GM18873 (cell line): ENCODE measurements around the gene GARNL3.

Experiments
- ATAC-seq: cut with Tn5 transposase; IDR thresholded peaks from one replicate; pipeline ENCODE4 v1.9.1; 2021; ENCODE audit warnings: mild to moderate bottlenecking, moderate library complexity, moderate number of reproducible peaks; ENCODE audit not compliant: unreplicated experiment, low FRiP score

The GARNL3 gene

GRCh38 chr9:127305206-127305837 is 40.7 kb downstream of the GARNL3 start:
- no peak for ATAC-seq

GRCh38 chr9:127305838-127306226 is 41.3 kb downstream of the GARNL3 start:
- no peak for ATAC-seq

- ATAC-seq, result no peak
These were observed 43.2 kb downstream of the GARNL3 start for GRCh38 chr9:127307802-127308201.

- no peak for ATAC-seq
These were observed 44.3 kb downstream of the GARNL3 start for GRCh38 chr9:127308652-127309434.

- no peak for ATAC-seq
These were observed 45.1 kb downstream of the GARNL3 start for GRCh38 chr9:127309715-127310114.

DNA sequence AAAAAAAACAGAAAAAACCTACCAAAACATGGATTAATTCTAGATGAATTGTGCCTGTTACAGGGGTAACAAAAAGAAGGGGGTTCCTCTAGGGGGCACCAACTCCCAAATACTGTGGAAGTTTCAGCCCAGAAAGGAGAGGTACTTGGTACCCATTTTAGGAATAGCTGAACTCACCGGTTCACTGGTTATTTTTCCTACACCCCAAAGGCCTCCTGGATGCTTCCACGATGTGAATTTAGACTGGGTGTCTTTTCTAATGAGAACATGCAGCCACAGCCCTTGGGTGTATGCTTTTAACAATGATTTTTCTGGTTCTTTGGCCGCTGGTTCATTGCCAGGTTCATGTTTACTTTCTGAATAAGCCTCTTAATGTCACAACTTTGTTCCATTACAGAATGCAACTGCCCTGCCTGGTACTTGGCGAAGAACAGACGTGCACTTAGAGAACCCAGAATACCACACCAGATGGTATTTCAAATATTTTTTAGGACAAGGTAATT is 46.7 kb downstream of the GARNL3 start:
- no peak for ATAC-seq

GRCh38 chr9:127313042-127313560 is 48.5 kb downstream of the GARNL3 start:
- ATAC-seq, result no peak

- ATAC-seq, result no peak
These were observed 50.3 kb downstream of the GARNL3 start for GRCh38 chr9:127314911-127315310.

GRCh38 chr9:127316586-127317323 is 52.2 kb downstream of the GARNL3 start:
- ATAC-seq, result no peak

- no peak for ATAC-seq
These were observed 54.1 kb downstream of the GARNL3 start for GRCh38 chr9:127318651-127319167.

GRCh38 chr9:127319366-127320114 is 55.0 kb downstream of the GARNL3 start:
- no peak for ATAC-seq

DNA sequence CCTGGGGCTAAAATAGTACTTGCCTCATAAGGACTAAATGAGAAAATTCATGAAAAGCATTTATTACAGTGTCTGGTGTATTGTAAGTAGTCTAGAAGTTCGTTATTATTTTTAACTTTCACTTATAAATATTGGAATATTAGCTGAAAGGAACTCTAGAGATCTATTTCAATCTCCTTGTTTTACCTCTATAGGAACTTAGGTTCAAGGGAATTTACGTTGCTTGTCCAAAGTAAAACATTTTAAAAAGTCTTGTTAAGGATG is 55.5 kb downstream of the GARNL3 start:
- no peak for ATAC-seq

DNA sequence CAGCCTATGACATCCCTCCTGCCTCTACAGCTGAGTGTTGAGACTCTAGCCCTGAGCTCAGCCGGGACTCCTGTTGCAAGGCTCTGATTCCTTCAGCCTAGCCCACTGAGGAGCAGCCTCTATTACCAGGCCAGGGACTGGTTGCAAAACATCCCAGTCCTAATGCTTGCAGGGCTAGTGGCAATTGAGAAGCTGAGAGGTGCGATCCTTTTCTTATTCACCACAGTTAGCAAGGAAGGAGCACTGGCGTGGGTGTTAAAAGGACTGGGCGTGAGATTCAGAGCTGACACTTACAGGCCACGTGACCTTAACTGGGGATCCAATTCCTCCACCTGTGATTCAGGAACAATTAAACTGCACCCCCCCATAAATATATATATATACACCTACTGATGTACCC is 58.8 kb downstream of the GARNL3 start:
- no peak for ATAC-seq

- no peak for ATAC-seq
These were observed 65.9 kb downstream of the GARNL3 start for GRCh38 chr9:127330501-127330900.

- no peak for ATAC-seq
These were observed 68.9 kb downstream of the GARNL3 start for GRCh38 chr9:127333221-127334064.

DNA sequence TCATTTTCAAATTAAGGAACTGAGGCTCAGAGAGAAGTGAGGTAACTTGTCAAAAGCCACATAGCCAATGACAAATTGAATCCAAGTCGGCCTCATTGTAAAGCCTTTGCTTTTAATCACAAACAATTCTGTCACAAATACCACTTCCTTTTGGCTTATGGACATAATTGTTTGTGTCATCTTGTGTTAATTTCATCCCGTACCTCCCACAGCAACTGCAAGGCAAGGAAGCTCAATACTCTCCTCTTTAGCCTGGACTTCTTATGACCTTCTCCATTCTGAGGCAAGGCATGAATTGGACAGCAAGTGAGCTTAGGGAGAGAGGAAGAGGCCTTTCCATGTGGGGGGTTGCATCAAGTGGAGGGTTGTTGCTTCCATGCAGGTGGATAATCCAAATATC is 70.2 kb downstream of the GARNL3 start:
- no peak for ATAC-seq

GRCh38 chr9:127336086-127336485 is 71.5 kb downstream of the GARNL3 start:
- ATAC-seq, result no peak

GRCh38 chr9:127336506-127337352 is 72.2 kb downstream of the GARNL3 start:
- ATAC-seq, result no peak

- no peak for ATAC-seq
These were observed 76.1 kb downstream of the GARNL3 start for GRCh38 chr9:127340721-127341120.
